H7 (cell line): Measurements from ENCODE around the gene DCAF11. TPM values are rescaled to one million over a fixed set of nuclear protein-coding genes. Genes with fewer than 3 reads are reported as not detected.
A peak's percentile ranks its signal among the peaks of the same experiment; 100 is the strongest.

Experiments
- DNase-seq: peaks from one replicate; pipeline ENCODE4 v3.0.0; 2012
- H3K27me3 ChIP-seq: 2 replicates; pipeline ENCODE4 v1.6.0; 2011; ENCODE audit warnings: mild to moderate bottlenecking, low read length; ENCODE audit not compliant: control insufficient read depth, insufficient read depth
- H3K36me3 ChIP-seq: replicated peaks from 2 replicates; pipeline ENCODE4 v1.5.1; 2011; ENCODE audit warnings: low read length; ENCODE audit not compliant: control insufficient read depth, insufficient read depth
- H3K4me3 ChIP-seq: 2 replicates; pipeline ENCODE4 v1.5.1; 2011; ENCODE audit warnings: low read depth, mild to moderate bottlenecking, control low read depth, low read length, moderate library complexity; ENCODE audit not compliant: insufficient read depth
- total RNA-seq: library from RNA; depleted of rRNA; stranded (reverse); fragments of >200 nt; shearing (Covaris generic); gene quantifications from 2 replicates; pipeline ENCODE4 v1.2.3, GENCODE V29; 2014

The DCAF11 gene
- total RNA-seq, 1 experiment from 2014 or later: 70.4 TPM

GRCh38 chr14:24157331-24157730, 42.8 kb downstream of the DCAF11 start:
- no peak overlapping the region for H3K4me3 ChIP-seq
- no peaks in the 10 kb centered on the region for H3K27me3 ChIP-seq
- peaks cover 43% of the 10 kb centered on the region for H3K36me3 ChIP-seq
- no peak for DNase-seq

DNA sequence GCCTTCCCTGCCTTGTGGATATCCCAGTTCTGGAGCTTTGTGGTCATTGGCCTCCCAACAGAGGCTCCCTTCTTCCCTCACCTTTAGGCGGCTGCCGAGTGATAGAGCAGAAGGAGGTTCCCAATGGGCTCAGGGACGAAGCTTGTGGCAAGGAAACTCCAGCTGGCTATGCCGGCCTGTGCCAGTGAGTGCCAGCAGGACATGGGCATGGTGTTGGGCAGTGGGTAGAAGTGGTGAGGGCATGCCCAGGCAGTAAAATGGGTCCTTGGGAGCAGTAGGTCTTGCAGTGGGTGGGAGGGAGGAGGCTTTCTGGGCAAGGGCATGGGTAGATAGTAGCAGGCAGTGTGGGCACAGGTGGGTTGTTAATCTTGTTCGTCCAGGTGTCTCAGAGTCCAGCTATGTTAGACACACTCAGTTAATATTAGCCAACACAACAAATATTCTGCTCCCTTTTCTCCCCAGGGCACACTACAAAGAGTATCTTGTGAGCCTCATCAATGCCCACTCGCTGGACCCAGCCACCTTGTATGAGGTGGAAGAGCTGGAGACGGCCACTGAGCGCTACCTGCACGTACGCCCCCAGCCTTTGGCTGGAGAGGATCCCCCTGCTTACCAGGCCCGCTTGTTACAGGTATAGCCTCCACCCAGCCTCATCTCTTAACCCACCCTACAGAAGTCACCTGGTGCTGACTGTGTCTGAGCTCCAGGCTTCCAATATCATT, 45.4 kb downstream of the DCAF11 start:
- DNase-seq: no peak
- Histone ChIP-seq H3K4me3 (no peak overlapping the region), H3K36me3 (peaks cover 40% of the 10 kb centered on the region), H3K27me3 (no peaks in the 10 kb centered on the region)

GRCh38 chr14:24160499-24160849, 45.9 kb downstream of the DCAF11 start:
- no peaks in the 10 kb centered on the region for H3K27me3 ChIP-seq
- no peak for DNase-seq
- peaks cover 38% of the 10 kb centered on the region for H3K36me3 ChIP-seq
- H3K4me3 ChIP-seq: no peak overlapping the region

DNA sequence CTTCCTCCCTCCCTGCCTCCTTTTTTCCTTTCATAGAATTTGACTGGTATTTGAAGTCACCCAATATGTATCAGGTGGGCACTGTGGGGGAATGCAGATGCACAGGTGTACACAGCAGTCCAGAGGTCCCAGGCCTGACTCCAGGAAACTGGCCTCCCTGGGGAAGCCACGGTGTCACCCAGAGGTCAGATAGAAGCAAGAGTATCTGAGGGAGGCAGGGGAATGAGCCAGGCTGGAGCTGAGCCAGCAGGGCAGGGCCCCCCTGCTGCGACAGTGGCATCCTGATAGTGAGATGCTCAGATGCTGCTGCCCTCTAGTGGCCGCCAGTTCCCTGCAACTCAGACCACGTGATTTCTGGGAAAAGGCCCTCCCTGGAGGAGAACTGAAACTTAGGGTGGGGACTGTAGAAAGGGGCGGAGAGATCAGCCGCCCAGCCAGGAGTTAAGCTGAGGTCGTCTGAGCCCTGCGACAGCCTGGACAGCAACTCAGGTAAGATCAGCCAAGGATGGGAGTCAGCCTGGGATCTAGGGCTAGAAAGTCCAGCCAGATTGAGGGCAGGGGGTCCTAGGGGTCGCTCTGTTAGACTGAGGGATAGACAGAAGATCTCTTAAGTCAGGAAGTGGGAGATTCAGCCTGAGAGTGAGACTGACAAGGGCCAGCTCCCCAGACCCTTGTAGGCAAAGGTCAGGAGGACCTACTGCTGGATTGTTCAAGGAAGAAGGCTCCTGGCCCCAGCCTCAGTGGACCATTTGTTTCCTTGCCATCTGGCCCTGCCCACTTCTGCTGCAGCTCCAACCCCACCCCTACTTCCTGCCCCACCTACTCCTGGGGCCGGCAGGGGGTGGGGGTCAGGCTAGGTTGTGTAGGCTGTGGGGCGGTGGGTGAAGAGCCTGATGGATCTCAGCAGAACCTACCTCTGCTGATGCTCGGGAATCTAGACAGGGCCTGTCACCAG, 46.5 kb downstream of the DCAF11 start, which contains the start of gene IRF9:
TSS of gene IRF9 (plus strand) at position 416 of the 955 bp plus-strand sequence. CDS start 880 bp downstream, outside the sequence.
- H3K4me3 ChIP-seq: peak within 1 kb of the TSS; percentile 41
- no peaks in the 10 kb centered on the region for H3K27me3 ChIP-seq
- H3K36me3 ChIP-seq: peaks cover 33% of the 10 kb centered on the region
- peak; percentile 98 for DNase-seq

- no peaks in the 10 kb centered on the region for H3K27me3 ChIP-seq
- no peak overlapping the region for H3K4me3 ChIP-seq
- peaks cover 28% of the 10 kb centered on the region for H3K36me3 ChIP-seq
- no peak for DNase-seq
Observed at GRCh38 chr14:24162093-24162492, 47.5 kb downstream of the DCAF11 start.

DNA sequence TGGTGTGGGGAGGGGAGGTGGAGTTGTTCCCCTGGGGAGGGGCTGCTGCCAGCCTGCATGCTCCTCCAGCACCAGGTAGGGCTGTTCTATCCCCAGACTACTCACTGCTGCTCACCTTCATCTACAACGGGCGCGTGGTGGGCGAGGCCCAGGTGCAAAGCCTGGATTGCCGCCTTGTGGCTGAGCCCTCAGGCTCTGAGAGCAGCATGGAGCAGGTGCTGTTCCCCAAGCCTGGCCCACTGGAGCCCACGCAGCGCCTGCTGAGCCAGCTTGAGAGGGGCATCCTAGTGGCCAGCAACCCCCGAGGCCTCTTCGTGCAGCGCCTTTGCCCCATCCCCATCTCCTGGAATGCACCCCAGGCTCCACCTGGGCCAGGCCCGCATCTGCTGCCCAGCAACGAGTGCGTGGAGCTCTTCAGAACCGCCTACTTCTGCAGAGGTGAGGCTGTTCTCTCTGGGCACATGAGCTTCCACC, 50.0 kb downstream of the DCAF11 start:
- no peak for DNase-seq
- Histone ChIP-seq H3K4me3 (no peak overlapping the region), H3K27me3 (no peaks in the 10 kb centered on the region), H3K36me3 (peaks cover 13% of the 10 kb centered on the region)

DNA sequence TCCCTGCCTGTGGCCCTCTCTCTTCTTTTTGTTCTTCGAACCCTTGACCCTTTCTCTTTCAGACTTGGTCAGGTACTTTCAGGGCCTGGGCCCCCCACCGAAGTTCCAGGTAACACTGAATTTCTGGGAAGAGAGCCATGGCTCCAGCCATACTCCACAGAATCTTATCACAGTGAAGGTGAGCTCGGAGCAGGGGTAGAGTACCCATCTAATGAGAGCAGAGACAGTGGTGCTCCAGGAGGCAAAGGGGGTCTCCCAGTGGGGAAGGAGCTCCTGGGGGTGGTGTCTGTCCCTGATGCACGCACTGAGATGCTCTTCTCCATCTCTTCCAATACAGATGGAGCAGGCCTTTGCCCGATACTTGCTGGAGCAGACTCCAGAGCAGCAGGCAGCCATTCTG, 51.2 kb downstream of the DCAF11 start:
- no peak for DNase-seq
- Histone ChIP-seq H3K4me3 (no peak overlapping the region), H3K27me3 (no peaks in the 10 kb centered on the region), H3K36me3 (peaks cover 10% of the 10 kb centered on the region)

DNA sequence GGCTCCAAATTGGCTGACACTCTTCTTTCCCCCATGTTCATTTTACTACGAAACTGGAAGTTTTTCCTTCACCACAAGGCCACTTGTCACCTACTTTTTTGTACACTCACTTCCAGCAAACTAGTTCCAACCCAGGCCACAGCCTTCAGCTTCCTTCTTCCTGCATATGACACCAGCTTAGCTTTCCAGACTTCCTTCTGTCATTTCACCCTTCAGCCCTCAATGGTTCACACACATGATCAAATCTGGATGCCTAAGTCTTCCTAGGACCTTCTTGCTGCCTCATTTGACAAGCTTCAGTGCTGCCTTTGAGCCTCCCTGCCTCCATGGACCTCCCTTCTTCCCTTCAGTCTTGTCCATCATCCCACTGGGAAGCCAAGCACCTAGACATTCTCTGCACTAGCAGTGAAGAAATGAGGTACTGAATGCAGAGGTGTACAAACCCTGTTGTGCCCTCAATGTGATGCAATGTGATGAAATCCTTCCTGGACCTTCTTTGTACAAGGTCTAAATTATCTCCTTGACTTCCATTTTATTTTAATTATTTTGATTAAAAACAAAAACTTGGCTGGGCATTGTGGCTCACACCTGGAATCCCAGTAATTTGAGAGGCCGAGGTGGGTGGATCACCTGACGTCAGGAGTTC, 53.0 kb downstream of the DCAF11 start:
- no peak for DNase-seq
- Histone ChIP-seq H3K36me3 (peaks cover 10% of the 10 kb centered on the region), H3K4me3 (no peak overlapping the region)

DNA sequence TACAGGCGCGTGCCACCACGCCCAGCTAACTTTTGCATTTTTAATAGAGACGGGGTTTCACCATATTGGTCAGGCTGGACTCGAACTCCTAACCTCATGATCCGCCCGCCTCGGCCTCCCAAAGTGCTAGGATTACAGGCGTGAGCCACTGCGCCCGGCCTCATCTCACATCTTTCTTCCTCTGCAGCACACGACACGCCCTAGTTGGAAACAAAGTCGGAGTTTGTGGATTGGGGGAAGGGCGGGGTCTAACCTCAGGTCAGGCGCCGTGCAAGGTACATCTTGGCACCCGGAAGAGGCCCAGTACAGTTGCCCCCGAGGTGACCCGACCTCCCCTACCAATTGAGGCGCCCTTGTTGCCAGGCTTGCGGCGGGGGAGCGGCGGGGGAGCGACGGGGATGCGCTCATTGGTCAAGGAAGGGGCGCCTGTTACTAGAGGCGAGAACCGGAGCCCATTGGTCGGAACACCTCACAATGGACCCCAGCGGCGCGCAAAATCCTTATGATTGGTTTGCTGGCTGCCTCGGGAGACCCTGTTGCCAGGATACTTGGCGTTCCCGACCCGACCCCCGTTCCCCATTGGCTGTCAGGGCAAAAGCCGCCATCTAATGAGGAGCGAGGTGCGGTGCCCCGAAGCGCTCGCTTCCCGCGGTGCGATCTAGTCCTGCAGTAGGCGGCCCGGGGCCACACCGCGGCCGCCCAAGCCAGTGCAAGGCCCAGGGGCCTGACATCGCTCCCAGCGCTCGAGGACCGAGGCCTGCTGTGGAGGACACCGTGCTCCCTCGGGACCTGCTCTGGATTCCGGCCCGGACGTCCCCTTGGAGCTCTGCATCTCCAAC, 57.1 kb downstream of the DCAF11 start, which contains the start of gene REC8:
TSS of gene REC8 (plus strand) at position 659 of the 839 bp plus-strand sequence. CDS start 473 bp downstream, outside the sequence.
- peak; percentile 100 for DNase-seq

More for the DNA sequence above, 53.0 kb downstream of the DCAF11 start:
- H3K27me3 ChIP-seq: no peaks in the 10 kb centered on the region

DNA sequence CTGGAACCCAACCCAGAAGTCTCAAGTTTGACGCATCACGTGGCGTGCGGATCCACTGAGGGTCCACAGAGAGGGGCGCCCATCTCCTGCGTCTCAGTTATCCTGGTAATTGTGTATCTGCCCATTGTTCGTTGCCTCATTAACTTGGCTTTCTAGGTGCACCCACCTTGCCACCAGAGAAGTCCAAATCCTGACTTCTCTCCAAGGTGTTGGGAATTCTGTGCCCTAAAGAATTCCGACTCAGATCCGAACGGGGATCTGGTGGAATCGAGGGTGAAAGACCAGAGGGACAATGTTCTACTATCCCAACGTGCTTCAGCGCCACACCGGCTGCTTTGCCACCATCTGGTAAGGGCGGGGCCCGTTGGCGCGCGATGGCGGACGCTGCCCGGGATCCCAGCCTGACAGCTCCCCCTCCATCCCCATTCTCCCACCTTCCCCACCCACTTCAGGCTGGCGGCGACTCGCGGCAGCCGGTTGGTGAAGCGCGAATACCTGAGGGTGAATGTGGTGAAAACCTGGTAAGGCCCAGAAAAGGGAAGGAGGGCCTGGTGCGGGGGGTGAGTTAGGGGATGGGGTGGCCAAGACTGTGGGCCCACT, 57.8 kb downstream of the DCAF11 start:
- DNase-seq: no peak
- H3K36me3 ChIP-seq: peaks cover 7% of the 10 kb centered on the region
- peak overlapping the region; percentile 69 for H3K4me3 ChIP-seq
- no peaks in the 10 kb centered on the region for H3K27me3 ChIP-seq

More for the DNA sequence above, 57.1 kb downstream of the DCAF11 start, which contains the start of gene REC8:
- no peaks in the 10 kb centered on the region for H3K27me3 ChIP-seq
- peak within 1 kb of the TSS; percentile 69 for H3K4me3 ChIP-seq
- peaks cover 5% of the 10 kb centered on the region for H3K36me3 ChIP-seq

GRCh38 chr14:24172871-24173281, 58.3 kb downstream of the DCAF11 start:
- H3K27me3 ChIP-seq: no peaks in the 10 kb centered on the region
- no peak overlapping the region; the same call in 1 of the 2 replicates for H3K4me3 ChIP-seq

More at GRCh38 chr14:24172871-24173281, 58.3 kb downstream of the DCAF11 start:
- H3K36me3 ChIP-seq: peaks cover 7% of the 10 kb centered on the region
- DNase-seq: no peak
